Measurements from ENCODE around the gene UGT8.

- TF ChIP-seq, protein P1, sequence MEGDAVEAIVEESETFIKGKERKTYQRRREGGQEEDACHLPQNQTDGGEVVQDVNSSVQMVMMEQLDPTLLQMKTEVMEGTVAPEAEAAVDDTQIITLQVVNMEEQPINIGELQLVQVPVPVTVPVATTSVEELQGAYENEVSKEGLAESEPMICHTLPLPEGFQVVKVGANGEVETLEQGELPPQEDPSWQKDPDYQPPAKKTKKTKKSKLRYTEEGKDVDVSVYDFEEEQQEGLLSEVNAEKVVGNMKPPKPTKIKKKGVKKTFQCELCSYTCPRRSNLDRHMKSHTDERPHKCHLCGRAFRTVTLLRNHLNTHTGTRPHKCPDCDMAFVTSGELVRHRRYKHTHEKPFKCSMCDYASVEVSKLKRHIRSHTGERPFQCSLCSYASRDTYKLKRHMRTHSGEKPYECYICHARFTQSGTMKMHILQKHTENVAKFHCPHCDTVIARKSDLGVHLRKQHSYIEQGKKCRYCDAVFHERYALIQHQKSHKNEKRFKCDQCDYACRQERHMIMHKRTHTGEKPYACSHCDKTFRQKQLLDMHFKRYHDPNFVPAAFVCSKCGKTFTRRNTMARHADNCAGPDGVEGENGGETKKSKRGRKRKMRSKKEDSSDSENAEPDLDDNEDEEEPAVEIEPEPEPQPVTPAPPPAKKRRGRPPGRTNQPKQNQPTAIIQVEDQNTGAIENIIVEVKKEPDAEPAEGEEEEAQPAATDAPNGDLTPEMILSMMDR (conservative IDR thresholded peaks at IDR 0.05) = no peak
- TF ChIP-seq ZFX (IDR thresholded peaks at IDR 0.05) = no peak
These were observed 70.0 kb downstream of the UGT8 start for GRCh38 chr4:114668577-114668976.
